ENCODE data around the gene TNFSF13.
A peak's percentile ranks its signal among the peaks of the same experiment; 100 is the strongest.

TNFSF13 gene

DNA sequence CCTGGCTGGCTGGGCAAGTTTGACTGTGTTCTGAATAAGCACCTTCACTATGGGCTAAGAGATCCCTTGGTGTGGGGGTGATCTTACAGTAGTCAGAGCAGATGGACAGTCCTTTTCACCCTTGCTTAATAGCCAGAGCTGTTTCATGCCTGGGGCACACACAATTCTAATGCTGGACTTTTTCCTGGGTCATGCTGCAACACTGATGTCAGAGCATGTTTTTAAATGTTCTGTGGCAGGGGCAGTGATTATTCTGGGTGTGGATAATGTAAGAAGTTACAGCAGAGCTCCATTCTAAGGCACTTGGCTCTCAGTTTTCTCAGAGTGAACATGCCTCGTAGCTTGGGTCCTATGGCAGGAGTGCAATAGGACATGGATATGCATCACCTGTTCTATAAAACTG, 16.9 kb downstream of the TNFSF13 start:
- Histone ChIP-seq H2AFZ (ENCODE audit: low read depth, low read length) (no peak overlapping the region), H3K4me3 (ENCODE audit: low read depth in 1 of 2, low read length in 2 of 2) (peak overlapping the region in 1 of 2 experiments; percentile 70; a peak in 1 of 4 replicates), H3K27ac (ENCODE audit: low read length) (peak overlapping the region; percentile 48; the same call in 1 of the 2 replicates), H4K20me1 (ENCODE audit: insufficient read depth, low read length) (peaks cover 65% of the 10 kb centered on the region), H3K4me1 (ENCODE audit: insufficient read depth, low read length) (peaks cover 70% of the 10 kb centered on the region), H3K9me3 (ENCODE audit: insufficient read depth, low read length, severe bottlenecking) (no peaks in the 10 kb centered on the region), H3K27me3 (ENCODE audit: insufficient read depth, low read length, poor library complexity) (no peaks in the 10 kb centered on the region), H3K79me2 (ENCODE audit: insufficient read depth, low read length) (peaks cover 74% of the 10 kb centered on the region), H3K9ac (ENCODE audit: low read depth, low read length) (peak overlapping the region; percentile 99; the same call in 1 of the 2 replicates), H3K4me2 (ENCODE audit: insufficient read depth, low read length) (peak overlapping the region; percentile 84), H3K36me3 (ENCODE audit: insufficient read depth, low read length) (peaks cover 85% of the 10 kb centered on the region)
- TF ChIP-seq, protein P1, sequence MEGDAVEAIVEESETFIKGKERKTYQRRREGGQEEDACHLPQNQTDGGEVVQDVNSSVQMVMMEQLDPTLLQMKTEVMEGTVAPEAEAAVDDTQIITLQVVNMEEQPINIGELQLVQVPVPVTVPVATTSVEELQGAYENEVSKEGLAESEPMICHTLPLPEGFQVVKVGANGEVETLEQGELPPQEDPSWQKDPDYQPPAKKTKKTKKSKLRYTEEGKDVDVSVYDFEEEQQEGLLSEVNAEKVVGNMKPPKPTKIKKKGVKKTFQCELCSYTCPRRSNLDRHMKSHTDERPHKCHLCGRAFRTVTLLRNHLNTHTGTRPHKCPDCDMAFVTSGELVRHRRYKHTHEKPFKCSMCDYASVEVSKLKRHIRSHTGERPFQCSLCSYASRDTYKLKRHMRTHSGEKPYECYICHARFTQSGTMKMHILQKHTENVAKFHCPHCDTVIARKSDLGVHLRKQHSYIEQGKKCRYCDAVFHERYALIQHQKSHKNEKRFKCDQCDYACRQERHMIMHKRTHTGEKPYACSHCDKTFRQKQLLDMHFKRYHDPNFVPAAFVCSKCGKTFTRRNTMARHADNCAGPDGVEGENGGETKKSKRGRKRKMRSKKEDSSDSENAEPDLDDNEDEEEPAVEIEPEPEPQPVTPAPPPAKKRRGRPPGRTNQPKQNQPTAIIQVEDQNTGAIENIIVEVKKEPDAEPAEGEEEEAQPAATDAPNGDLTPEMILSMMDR (IDR thresholded peaks at IDR 0.05; ENCODE audit: borderline replicate concordance, extremely low read depth, low read length, poor library complexity, severe bottlenecking) = no peak
- DNase-seq (no peak), ATAC-seq (ENCODE audit: insufficient read depth, low read depth) (no peak)

GRCh38 chr17:7575959-7576358, 17.4 kb downstream of the TNFSF13 start:
- peak overlapping the region; percentile 84 for H3K4me2 ChIP-seq (ENCODE audit: insufficient read depth, low read length)
- ATAC-seq (ENCODE audit: insufficient read depth, low read depth) (no peak), DNase-seq (no peak)
- H3K9me3 ChIP-seq (ENCODE audit: insufficient read depth, low read length, severe bottlenecking) = no peaks in the 10 kb centered on the region
- no peak overlapping the region; a peak in 1 of 4 replicates for H3K4me3 ChIP-seq (ENCODE audit: low read depth in 1 of 2, low read length in 2 of 2)
- peaks cover 72% of the 10 kb centered on the region for H3K79me2 ChIP-seq (ENCODE audit: insufficient read depth, low read length)
- no peak overlapping the region for H2AFZ ChIP-seq (ENCODE audit: low read depth, low read length)
- no peaks in the 10 kb centered on the region for H3K27me3 ChIP-seq (ENCODE audit: insufficient read depth, low read length, poor library complexity)
- H3K9ac ChIP-seq (ENCODE audit: low read depth, low read length) = no peak overlapping the region
- peaks cover 65% of the 10 kb centered on the region for H4K20me1 ChIP-seq (ENCODE audit: insufficient read depth, low read length)
- H3K4me1 ChIP-seq (ENCODE audit: insufficient read depth, low read length) = peaks cover 66% of the 10 kb centered on the region
- no peak for TF ChIP-seq EZH2 (IDR thresholded peaks at IDR 0.05; ENCODE audit: borderline replicate concordance, low read depth, low read length, severe bottlenecking)
- TF ChIP-seq, protein P1 (IDR thresholded peaks at IDR 0.05; ENCODE audit: borderline replicate concordance, extremely low read depth, low read length, poor library complexity, severe bottlenecking) = no peak
- peaks cover 83% of the 10 kb centered on the region for H3K36me3 ChIP-seq (ENCODE audit: insufficient read depth, low read length)
- no peak overlapping the region for H3K27ac ChIP-seq (ENCODE audit: low read length)

GRCh38 chr17:7576432-7576937, 17.9 kb downstream of the TNFSF13 start:
- H3K27ac ChIP-seq (ENCODE audit: low read length) = no peak overlapping the region
- H3K36me3 ChIP-seq (ENCODE audit: insufficient read depth, low read length) = peaks cover 83% of the 10 kb centered on the region
- TF ChIP-seq EZH2 (IDR thresholded peaks at IDR 0.05; ENCODE audit: borderline replicate concordance, low read depth, low read length, severe bottlenecking) = no peak
- TF ChIP-seq, protein P1 (IDR thresholded peaks at IDR 0.05; ENCODE audit: borderline replicate concordance, extremely low read depth, low read length, poor library complexity, severe bottlenecking) = no peak
- no peak overlapping the region for H2AFZ ChIP-seq (ENCODE audit: low read depth, low read length)
- peak overlapping the region; percentile 84; the same call in 1 of the 2 replicates for H3K4me2 ChIP-seq (ENCODE audit: insufficient read depth, low read length)
- H3K9ac ChIP-seq (ENCODE audit: low read depth, low read length) = no peak overlapping the region
- no peak overlapping the region; a peak in 1 of 4 replicates for H3K4me3 ChIP-seq (ENCODE audit: low read depth in 1 of 2, low read length in 2 of 2)
- no peaks in the 10 kb centered on the region for H3K9me3 ChIP-seq (ENCODE audit: insufficient read depth, low read length, severe bottlenecking)
- peaks cover 60% of the 10 kb centered on the region for H3K4me1 ChIP-seq (ENCODE audit: insufficient read depth, low read length)
- ATAC-seq (ENCODE audit: insufficient read depth, low read depth) (no peak), DNase-seq (no peak)
- peaks cover 65% of the 10 kb centered on the region for H4K20me1 ChIP-seq (ENCODE audit: insufficient read depth, low read length)
- H3K79me2 ChIP-seq (ENCODE audit: insufficient read depth, low read length) = peaks cover 71% of the 10 kb centered on the region
- no peaks in the 10 kb centered on the region for H3K27me3 ChIP-seq (ENCODE audit: insufficient read depth, low read length, poor library complexity)
